Brain microvascular endothelial cell (primary cell): ENCODE data around the gene INCA1.

ENCODE experiments used
- DNase-seq: peaks from one replicate; pipeline ENCODE4 v3.0.0-alpha.2; 2020
- H3K27ac ChIP-seq: fragments of 250-450 bp; sonication (Bioruptor Pico); 2 replicates; pipeline ENCODE4 v1.5.1; 2020; ENCODE audit warnings: mild to moderate bottlenecking, moderate library complexity
- H3K27me3 ChIP-seq: fragments of 250-450 bp; sonication (Bioruptor Pico); replicated peaks from 2 replicates; pipeline ENCODE4 v1.5.1; 2020; ENCODE audit warnings: mild to moderate bottlenecking
- H3K36me3 ChIP-seq: fragments of 250-450 bp; sonication (Bioruptor Pico); replicated peaks from 2 replicates; pipeline ENCODE4 v1.5.1; 2020; ENCODE audit warnings: mild to moderate bottlenecking
- H3K4me3 ChIP-seq: 2 replicates; pipeline ENCODE4 v1.5.1; 2011; ENCODE audit warnings: low read depth, mild to moderate bottlenecking, control low read depth, low read length, moderate library complexity
- in situ Hi-C: cut with HindIII; loops from 2 replicates; pipeline ENCODE4 v1.10.0; 2017; ENCODE audit warnings: low sequenced_read_pairs, low pct_ligation_motif_present
- TF ChIP-seq, protein P1 (sequence below): IDR thresholded peaks from 2 replicates; pipeline ENCODE4 v1.5.1; 2011; ENCODE audit warnings: low read depth, mild to moderate bottlenecking, moderate library complexity, low read length, control low read depth, inconsistent platforms; ENCODE audit errors: missing control alignments

The INCA1 gene

DNA sequence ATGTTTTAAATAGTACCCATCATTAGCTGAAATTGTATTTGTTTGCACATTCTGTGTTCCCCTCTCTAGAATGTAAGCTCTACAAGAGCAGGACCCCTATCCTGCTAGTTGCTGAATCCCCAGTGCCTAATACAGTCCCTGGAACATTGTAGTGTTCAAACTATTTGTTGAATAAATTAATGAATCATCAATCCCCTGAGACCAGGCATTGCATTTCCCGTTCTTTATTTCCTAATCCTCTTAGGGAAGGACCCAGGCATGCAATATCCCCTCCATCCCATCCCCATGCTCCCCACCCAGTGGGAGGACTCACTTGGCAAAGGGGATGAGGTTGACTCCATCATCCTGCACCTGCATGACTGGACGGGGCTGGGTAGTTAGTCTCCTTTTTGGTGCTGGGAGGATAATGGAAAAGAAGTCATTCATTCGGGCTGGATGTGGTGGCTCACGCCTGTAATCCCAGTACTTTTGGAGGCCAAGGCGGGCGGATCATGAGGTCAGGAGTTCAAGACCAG is 3.2 kb downstream of the INCA1 start:
- in situ Hi-C loops = no loop called here
- no peaks in the 10 kb centered on the region for H3K27me3 ChIP-seq
- TF ChIP-seq, protein P1, sequence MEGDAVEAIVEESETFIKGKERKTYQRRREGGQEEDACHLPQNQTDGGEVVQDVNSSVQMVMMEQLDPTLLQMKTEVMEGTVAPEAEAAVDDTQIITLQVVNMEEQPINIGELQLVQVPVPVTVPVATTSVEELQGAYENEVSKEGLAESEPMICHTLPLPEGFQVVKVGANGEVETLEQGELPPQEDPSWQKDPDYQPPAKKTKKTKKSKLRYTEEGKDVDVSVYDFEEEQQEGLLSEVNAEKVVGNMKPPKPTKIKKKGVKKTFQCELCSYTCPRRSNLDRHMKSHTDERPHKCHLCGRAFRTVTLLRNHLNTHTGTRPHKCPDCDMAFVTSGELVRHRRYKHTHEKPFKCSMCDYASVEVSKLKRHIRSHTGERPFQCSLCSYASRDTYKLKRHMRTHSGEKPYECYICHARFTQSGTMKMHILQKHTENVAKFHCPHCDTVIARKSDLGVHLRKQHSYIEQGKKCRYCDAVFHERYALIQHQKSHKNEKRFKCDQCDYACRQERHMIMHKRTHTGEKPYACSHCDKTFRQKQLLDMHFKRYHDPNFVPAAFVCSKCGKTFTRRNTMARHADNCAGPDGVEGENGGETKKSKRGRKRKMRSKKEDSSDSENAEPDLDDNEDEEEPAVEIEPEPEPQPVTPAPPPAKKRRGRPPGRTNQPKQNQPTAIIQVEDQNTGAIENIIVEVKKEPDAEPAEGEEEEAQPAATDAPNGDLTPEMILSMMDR = no peak

DNA sequence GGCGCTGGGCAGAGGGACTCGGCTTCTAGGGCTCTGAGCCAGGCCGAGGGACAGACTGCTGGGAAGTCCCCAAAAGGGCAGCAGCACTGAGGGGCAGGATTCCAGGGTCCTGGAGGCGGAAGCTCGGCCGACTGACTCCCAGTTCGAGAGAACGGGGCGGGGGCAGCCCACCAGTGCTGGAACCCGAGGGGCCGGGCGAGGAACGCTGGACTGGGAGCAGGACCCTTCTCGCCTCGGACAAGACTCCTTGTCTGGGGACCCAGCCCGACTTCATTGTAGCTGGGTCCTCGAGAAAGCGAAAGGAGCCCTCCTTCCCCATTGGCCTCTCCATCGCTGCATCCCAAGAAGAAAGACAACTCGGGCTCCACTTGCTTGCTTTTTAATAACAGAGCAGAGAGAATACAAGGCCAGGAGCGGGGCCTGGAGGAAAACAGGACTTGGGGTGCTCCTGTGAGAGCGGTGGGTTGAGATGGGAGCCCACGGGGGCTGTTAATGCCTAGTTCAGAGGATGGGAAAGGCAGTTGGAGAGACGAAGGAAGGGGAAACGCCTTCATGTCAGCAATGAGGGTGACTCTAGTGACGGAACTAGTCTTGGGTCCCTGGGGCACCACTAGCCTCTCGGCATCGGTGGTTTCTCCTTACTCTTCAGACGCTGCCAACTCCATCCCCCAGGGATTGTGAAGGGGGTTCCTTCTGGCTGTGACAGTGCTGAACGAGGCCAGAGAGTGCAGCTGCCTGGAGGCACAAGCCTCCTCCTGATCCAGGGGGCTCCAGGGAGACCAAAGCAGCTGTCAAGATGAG is 9.4 kb downstream of the INCA1 start:
- Histone ChIP-seq H3K36me3 (peaks cover under 1% of the 10 kb centered on the region), H3K27ac (peak overlapping the region; percentile 47), H3K4me3 (peak overlapping the region; percentile 82), H3K27me3 (no peaks in the 10 kb centered on the region)
- no peak for DNase-seq
- TF ChIP-seq, protein P1 = no peak
- in situ Hi-C loops = no loop called here

More for the DNA sequence above, 3.2 kb downstream of the INCA1 start:
- no peak overlapping the region for H3K27ac ChIP-seq
- DNase-seq = no peak
- H3K4me3 ChIP-seq = no peak overlapping the region
- no peaks in the 10 kb centered on the region for H3K36me3 ChIP-seq

DNA sequence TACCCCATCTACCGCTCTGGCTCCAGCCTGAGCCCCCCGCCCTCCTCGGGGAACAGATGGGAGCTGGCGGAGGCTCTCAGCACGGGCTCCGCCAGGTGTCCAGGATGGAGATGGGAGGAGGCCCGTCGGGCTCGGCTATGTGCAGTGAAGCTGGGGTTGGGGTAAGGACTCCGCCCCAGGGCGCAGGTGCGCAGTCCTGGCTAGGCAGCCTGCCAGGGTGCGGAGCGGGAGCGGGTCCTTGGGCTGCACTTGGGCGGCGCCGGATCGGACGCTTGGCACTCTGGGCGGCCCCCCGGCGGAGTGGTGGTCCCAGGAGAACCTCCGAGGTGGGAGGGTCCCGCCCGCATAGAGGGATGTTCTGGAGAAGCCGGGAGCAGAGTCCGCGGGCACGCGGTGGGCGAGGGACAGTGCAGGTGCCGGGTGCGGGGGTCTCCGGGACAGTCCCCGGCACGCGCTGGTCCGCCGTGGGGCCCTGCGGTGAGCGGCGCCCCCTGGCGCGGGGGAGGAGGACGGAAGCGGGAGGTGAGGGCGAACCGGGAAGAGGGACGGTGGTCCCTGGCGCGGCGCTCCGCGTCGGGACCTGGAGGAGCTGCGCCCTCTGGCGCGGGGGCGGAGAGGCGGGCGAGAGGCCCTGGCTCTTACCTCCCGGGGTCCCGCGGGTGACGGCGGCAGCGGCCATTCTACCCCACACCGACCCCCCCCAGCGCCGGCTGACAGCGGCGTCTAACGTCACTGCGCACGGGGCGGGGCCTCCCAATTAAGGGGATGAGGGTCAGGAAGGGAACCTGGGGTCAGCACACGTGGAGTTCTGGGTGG is 10.2 kb downstream of the INCA1 start, which contains the start of gene CAMTA2:
Gene CAMTA2 (minus strand): TSS at position 725 of the 816 bp plus-strand sequence. CDS start 1,453 bp downstream, outside the sequence.
- Histone ChIP-seq H3K27me3 (no peaks in the 10 kb centered on the region), H3K27ac (peak within 1 kb of the TSS; percentile 47), H3K36me3 (peaks cover 8% of the 10 kb centered on the region), H3K4me3 (peak within 1 kb of the TSS; percentile 82)
- in situ Hi-C loops = no loop called here
- TF ChIP-seq, protein P1 = peak; percentile 52
- peak; percentile 47 for DNase-seq

DNA sequence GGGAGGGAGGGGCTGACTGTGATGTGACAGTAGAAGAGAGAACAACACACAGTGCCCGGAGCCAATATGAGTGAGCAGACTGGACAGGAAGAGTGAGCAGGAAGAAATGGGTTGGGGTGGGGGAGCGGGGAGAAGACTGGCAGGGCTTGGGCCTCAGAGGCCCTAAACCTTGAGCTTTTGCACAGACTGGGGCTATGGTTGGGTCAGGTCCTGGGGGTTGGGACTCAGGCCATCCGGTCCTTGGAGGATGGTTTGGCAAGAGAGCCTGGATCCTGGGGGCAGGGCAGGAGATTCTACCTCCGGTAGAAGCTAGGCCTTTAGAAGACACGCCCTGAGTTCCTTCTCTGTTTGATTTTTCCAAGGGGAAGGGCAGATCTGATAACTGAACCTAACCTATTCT is 10.9 kb downstream of the INCA1 start:
- no peak for DNase-seq
- TF ChIP-seq, protein P1 = no peak
- H3K4me3 ChIP-seq = peak overlapping the region; percentile 82
- H3K36me3 ChIP-seq = peaks cover 13% of the 10 kb centered on the region
- in situ Hi-C loops = no loop called here
- no peaks in the 10 kb centered on the region for H3K27me3 ChIP-seq
- no peak overlapping the region for H3K27ac ChIP-seq

DNA sequence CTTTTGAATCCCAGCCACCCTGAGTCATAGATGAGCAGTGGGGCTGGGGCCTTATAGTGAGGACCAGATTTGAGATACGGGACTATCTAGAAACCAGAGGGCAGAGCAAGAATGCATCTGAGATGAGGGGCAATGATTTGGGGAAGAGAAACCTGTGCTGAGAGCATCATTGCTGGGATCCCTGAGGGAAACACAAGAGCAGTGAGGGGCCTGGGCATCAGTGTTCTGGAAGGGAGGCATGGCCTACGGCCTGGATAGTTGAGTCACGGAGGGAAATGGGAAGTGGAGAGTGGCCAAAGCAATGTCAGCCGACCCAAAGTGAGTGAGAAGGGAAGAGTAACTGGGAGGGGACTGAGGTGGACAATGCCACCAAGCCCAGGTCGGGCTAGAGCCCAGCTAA is 15.0 kb downstream of the INCA1 start:
- H3K36me3 ChIP-seq = peaks cover 46% of the 10 kb centered on the region
- H3K27ac ChIP-seq = no peak overlapping the region
- in situ Hi-C loops = no loop called here
- no peak overlapping the region for H3K4me3 ChIP-seq
- TF ChIP-seq, protein P1 = no peak
- H3K27me3 ChIP-seq = no peaks in the 10 kb centered on the region
- no peak for DNase-seq
